ENCODE results near the gene NADSYN1. TPM values are rescaled to one million over a fixed set of nuclear protein-coding genes. Genes with fewer than 3 reads are reported as not detected.

The NADSYN1 gene
- total and polyA plus RNA-seq, 9 donors = 16.4 to 39.3 (median 22.2) TPM

- H3K27me3 ChIP-seq (ENCODE audit: control insufficient read depth, insufficient read depth, low read length) = no peaks in the 10 kb centered on the region
- no peak overlapping the region for H3K27ac ChIP-seq (ENCODE audit: low read length)
- H3K4me1 ChIP-seq (ENCODE audit: control insufficient read depth, insufficient read depth, low read length) = peaks cover 34% of the 10 kb centered on the region
- no peak overlapping the region for H3K4me3 ChIP-seq (ENCODE audit: low read length)
- peaks cover 13% of the 10 kb centered on the region for H3K36me3 ChIP-seq (ENCODE audit: control insufficient read depth, insufficient read depth, low read length)
- DNase-seq = no peak
- H3K9me3 ChIP-seq (replicated peaks; ENCODE audit: control insufficient read depth, low read depth, low read length) = peaks cover 2% of the 10 kb centered on the region
- WGBS (ENCODE audit: insufficient coverage) = 63% methylated on average over 2 of the region's 6 CpGs
Observed at GRCh38 chr11:71449596-71449995, 3.4 kb upstream of the NADSYN1 start.

DNA sequence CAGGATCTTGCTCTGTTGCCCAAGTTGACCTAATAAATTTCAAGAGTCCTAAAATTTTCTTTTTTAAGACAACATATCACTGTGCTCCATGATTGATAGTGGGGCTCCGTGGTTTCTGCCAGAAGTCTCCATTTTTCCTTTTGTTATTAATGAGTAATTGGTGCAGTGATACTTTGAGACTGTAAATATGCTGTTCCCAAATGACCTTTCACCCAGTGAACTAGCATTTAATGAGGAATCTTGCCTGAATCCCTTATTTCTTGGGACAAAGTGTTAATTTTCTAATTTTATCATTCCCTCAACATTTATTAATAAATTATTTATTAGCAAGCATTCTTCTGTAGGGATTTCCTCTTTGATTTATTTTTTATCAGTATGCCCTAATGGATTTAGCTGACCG lies 2.5 kb upstream of the NADSYN1 start:
- peaks cover 34% of the 10 kb centered on the region for H3K4me1 ChIP-seq (ENCODE audit: control insufficient read depth, insufficient read depth, low read length)
- no peaks in the 10 kb centered on the region for H3K27me3 ChIP-seq (ENCODE audit: control insufficient read depth, insufficient read depth, low read length)
- no peak overlapping the region for H3K4me3 ChIP-seq (ENCODE audit: low read length)
- no CpG with 5 or more reads among the region's 2 CpGs for WGBS (ENCODE audit: insufficient coverage)
- H3K27ac ChIP-seq (ENCODE audit: low read length) = no peak overlapping the region
- peaks cover 10% of the 10 kb centered on the region for H3K36me3 ChIP-seq (ENCODE audit: control insufficient read depth, insufficient read depth, low read length)
- no peak for DNase-seq
- H3K9me3 ChIP-seq (replicated peaks; ENCODE audit: control insufficient read depth, low read depth, low read length) = peaks cover 2% of the 10 kb centered on the region

DNA sequence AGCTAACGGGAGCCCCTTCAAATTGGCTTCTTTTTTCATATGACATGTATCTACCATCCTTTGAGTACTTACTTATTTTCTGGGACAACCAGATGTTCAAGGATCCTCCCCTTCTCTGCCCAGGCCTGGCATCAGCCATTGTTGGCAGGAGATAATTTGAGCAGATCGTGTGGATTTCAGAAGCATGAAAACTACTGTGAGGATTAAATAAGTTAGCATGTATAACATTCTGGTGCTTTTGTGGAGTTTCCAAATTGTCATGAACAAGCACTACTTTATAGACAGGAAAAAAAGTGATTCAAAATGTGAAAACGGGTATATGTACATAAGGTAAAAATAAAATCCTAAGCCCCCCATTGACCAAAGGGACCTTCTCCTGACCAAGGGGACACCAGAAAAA lies 2.1 kb upstream of the NADSYN1 start:
- H3K27ac ChIP-seq (ENCODE audit: low read length) = no peak overlapping the region

DNA sequence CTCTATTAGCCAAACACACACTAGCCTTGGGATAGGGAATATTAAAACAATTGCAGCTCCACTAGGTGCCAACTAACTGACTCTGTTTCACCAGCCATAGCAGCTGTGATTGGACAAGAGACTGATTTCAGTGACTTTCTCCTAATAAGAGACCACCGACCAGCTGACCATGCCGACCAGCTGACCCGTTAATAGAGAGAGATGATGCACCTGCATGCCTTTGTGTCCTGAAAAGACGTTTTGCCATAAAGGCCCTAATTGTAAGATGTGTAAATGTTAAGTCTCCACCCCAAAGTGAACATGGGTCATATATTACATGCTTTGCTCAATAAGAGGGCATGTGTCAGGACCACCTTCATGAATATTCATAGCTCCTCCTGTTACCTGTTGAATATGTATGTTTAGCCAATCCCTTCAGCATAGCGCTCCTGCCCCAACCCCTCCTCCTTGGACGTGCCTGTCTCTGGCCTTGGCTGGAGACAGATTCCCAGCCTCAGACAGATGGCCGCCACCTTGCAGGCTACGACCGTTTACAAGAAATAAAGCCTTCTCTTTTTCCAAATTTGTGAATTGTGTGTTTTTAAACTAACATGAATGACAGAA lies 1.3 kb upstream of the NADSYN1 start:
- 86% methylated on average over 3 of the region's 9 CpGs for WGBS (ENCODE audit: insufficient coverage)
- DNase-seq = no peak
- H3K27me3 ChIP-seq (ENCODE audit: control insufficient read depth, insufficient read depth, low read length) = no peaks in the 10 kb centered on the region
- peaks cover under 1% of the 10 kb centered on the region for H3K9me3 ChIP-seq (replicated peaks; ENCODE audit: control insufficient read depth, low read depth, low read length)
- peaks cover 18% of the 10 kb centered on the region for H3K36me3 ChIP-seq (ENCODE audit: control insufficient read depth, insufficient read depth, low read length)
- H3K4me1 ChIP-seq (ENCODE audit: control insufficient read depth, insufficient read depth, low read length) = peaks cover 34% of the 10 kb centered on the region
- peak overlapping the region; percentile 80 for H3K4me3 ChIP-seq (ENCODE audit: low read length)
- H3K27ac ChIP-seq (ENCODE audit: low read length) = peak overlapping the region; percentile 42

More for the DNA sequence above, 2.1 kb upstream of the NADSYN1 start:
- Histone ChIP-seq H3K27me3 (ENCODE audit: control insufficient read depth, insufficient read depth, low read length) (no peaks in the 10 kb centered on the region), H3K9me3 (replicated peaks; ENCODE audit: control insufficient read depth, low read depth, low read length) (peaks cover 2% of the 10 kb centered on the region), H3K4me1 (ENCODE audit: control insufficient read depth, insufficient read depth, low read length) (peaks cover 34% of the 10 kb centered on the region), H3K36me3 (ENCODE audit: control insufficient read depth, insufficient read depth, low read length) (peaks cover 13% of the 10 kb centered on the region), H3K4me3 (ENCODE audit: low read length) (no peak overlapping the region)
- no CpG with 5 or more reads among the region's 3 CpGs for WGBS (ENCODE audit: insufficient coverage)
- DNase-seq = no peak

GRCh38 chr11:71452199-71453036 lies 585 bp upstream of the NADSYN1 start:
- Histone ChIP-seq H3K27ac (ENCODE audit: low read length) (peak overlapping the region; percentile 78), H3K9me3 (replicated peaks; ENCODE audit: control insufficient read depth, low read depth, low read length) (no peaks in the 10 kb centered on the region)
- DNase-seq = peak; percentile 61

DNA sequence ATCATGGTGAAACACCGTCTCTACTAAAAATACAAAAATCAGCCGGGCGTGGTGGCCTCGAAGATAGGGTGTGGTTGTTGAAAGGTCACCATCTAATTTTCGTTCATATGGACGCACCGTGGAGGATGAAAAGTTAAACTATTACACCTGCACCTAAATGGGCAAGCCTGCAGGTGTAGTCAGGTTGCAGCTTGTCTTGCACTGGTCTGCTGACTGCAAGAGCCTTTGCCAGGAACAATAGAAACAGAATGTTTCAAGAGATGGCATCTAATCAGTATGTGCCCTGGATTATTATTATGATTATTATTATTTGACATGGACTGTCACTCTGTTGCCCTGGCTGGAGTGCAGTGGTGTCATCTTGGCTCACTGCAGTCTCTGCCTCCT lies 908 bp downstream of the NADSYN1 start:
- peaks cover 35% of the 10 kb centered on the region for H3K36me3 ChIP-seq (ENCODE audit: control insufficient read depth, insufficient read depth, low read length)
- DNase-seq = no peak
- H3K4me3 ChIP-seq (ENCODE audit: low read length) = peak overlapping the region; percentile 82
- H3K27me3 ChIP-seq (ENCODE audit: control insufficient read depth, insufficient read depth, low read length) = no peaks in the 10 kb centered on the region
- H3K9me3 ChIP-seq (replicated peaks; ENCODE audit: control insufficient read depth, low read depth, low read length) = no peaks in the 10 kb centered on the region
- 63% methylated on average over 2 of the region's 7 CpGs for WGBS (ENCODE audit: insufficient coverage)
- peaks cover 26% of the 10 kb centered on the region for H3K4me1 ChIP-seq (ENCODE audit: control insufficient read depth, insufficient read depth, low read length)
- H3K27ac ChIP-seq (ENCODE audit: low read length) = no peak overlapping the region

More at GRCh38 chr11:71452199-71453036, 585 bp upstream of the NADSYN1 start:
- Histone ChIP-seq H3K27me3 (ENCODE audit: control insufficient read depth, insufficient read depth, low read length) (no peaks in the 10 kb centered on the region), H3K36me3 (ENCODE audit: control insufficient read depth, insufficient read depth, low read length) (peaks cover 20% of the 10 kb centered on the region), H3K4me3 (ENCODE audit: low read length) (peak overlapping the region; percentile 80), H3K4me1 (ENCODE audit: control insufficient read depth, insufficient read depth, low read length) (peaks cover 33% of the 10 kb centered on the region)
- 8% methylated on average over 36 of the region's 40 CpGs for WGBS (ENCODE audit: insufficient coverage)

GRCh38 chr11:71454470-71455113 lies 1.6 kb downstream of the NADSYN1 start:
- no peaks in the 10 kb centered on the region for H3K27me3 ChIP-seq (ENCODE audit: control insufficient read depth, insufficient read depth, low read length)
- peaks cover 42% of the 10 kb centered on the region for H3K36me3 ChIP-seq (ENCODE audit: control insufficient read depth, insufficient read depth, low read length)
- no peak for DNase-seq
- WGBS (ENCODE audit: insufficient coverage) = 100% methylated on average over 2 of the region's 7 CpGs
- H3K4me1 ChIP-seq (ENCODE audit: control insufficient read depth, insufficient read depth, low read length) = peaks cover 19% of the 10 kb centered on the region
- no peaks in the 10 kb centered on the region for H3K9me3 ChIP-seq (replicated peaks; ENCODE audit: control insufficient read depth, low read depth, low read length)
- H3K4me3 ChIP-seq (ENCODE audit: low read length) = no peak overlapping the region
- H3K27ac ChIP-seq (ENCODE audit: low read length) = no peak overlapping the region

- DNase-seq = no peak
Observed at GRCh38 chr11:71456294-71456693, 3.3 kb downstream of the NADSYN1 start.

DNA sequence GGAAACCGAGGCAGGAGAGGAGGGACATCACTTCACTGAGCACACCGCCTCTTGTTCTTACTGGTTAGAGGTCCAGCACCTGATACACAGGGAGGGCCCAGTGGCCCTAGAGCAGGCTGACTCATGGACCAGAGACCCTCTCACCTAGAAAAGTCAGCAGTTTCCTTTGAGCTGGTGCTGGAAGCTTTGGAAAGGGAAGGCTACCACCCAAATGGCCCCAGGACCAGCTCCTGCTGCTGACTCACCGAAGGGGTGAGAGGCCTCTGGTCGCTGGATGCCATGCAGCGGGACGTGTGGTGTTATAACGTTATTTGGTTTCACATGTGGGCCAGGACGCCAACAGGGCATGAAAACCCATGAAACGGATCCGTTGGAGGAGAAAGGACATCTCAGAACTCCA lies 3.8 kb downstream of the NADSYN1 start:
- no peak for DNase-seq
- Histone ChIP-seq H3K4me3 (ENCODE audit: low read length) (no peak overlapping the region), H3K36me3 (ENCODE audit: control insufficient read depth, insufficient read depth, low read length) (peaks cover 51% of the 10 kb centered on the region), H3K27me3 (ENCODE audit: control insufficient read depth, insufficient read depth, low read length) (no peaks in the 10 kb centered on the region), H3K9me3 (replicated peaks; ENCODE audit: control insufficient read depth, low read depth, low read length) (no peaks in the 10 kb centered on the region), H3K4me1 (ENCODE audit: control insufficient read depth, insufficient read depth, low read length) (peaks cover 18% of the 10 kb centered on the region), H3K27ac (ENCODE audit: low read length) (no peak overlapping the region)
- 93% methylated on average over 10 of the region's 10 CpGs for WGBS (ENCODE audit: insufficient coverage)

More at GRCh38 chr11:71456294-71456693, 3.3 kb downstream of the NADSYN1 start:
- Histone ChIP-seq H3K4me1 (ENCODE audit: control insufficient read depth, insufficient read depth, low read length) (peaks cover 18% of the 10 kb centered on the region), H3K36me3 (ENCODE audit: control insufficient read depth, insufficient read depth, low read length) (peaks cover 48% of the 10 kb centered on the region), H3K4me3 (ENCODE audit: low read length) (no peak overlapping the region), H3K27ac (ENCODE audit: low read length) (no peak overlapping the region), H3K9me3 (replicated peaks; ENCODE audit: control insufficient read depth, low read depth, low read length) (no peaks in the 10 kb centered on the region), H3K27me3 (ENCODE audit: control insufficient read depth, insufficient read depth, low read length) (no peaks in the 10 kb centered on the region)
- whole genome bisulfite sequencing (ENCODE audit: insufficient coverage) = 92% methylated on average over 6 of the region's 8 CpGs

Data from muscle of leg (tissue), 11 donors.